CD4-positive, alpha-beta T cell treated with Interleukin-10 for 1 hour (primary cell): ENCODE results near the gene DDX19B.
A peak's percentile ranks its signal among the peaks of the same experiment; 100 is the strongest.
"Not testable (repeated sequence)": the region's sequence is repeated elsewhere in the genome, so short reads cannot be mapped to it uniquely, and the experiment has no call there.

ENCODE experiments used
- DNase-seq: peaks from one replicate; pipeline ENCODE4 v3.0.0-alpha.2; 2020

The DDX19B gene

DNA sequence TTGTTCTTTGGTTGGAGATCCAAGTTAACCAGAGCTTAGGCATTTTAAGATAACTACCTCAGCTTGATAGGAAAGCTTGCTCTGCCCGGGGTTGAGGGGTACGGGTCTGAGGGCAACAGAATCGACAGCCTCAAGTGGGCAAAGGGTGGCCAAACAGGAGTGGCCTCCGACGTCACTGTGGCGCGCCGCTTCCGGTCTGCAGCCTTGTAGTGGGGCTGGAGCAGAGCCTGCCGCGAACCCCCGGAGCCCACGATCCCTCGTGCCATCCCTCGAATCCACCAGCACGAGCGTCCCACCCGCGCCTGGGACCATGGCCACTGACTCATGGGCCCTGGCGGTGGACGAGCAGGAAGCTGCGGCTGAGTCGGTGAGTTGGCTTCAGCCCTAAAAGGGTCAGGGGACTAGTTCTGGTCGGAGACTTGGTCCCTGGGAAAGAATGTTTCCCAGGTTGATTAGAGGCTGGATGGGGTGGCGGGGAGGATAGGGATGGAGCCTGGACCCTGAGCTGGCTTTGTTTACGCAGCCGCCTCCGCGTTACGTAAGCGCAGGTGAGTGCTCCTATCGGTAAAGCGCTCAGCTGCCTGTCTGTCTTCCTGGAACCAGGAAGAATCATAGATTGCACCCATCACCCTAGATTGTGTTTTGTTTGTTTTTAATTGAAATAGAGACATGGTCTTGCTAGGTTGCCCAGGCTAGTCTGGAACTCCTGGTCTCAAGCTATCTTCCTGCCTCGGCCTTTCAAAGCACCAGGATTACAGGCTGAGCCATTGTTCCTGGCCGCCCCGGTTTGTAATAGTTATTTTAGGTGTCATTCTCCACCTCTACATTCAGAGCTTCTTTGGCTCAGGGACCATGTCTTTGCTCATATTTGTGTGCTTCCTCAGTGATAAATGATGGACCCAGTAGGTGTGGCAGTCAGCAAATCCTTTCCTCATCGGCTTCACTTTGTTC, at the start of gene DDX19B:
Gene DDX19B, plus strand, starts transcription at position 199 of the 951 bp plus-strand sequence. Its CDS starts 112 bp downstream, at position 311.
- peak; percentile 66 for DNase-seq

DNA sequence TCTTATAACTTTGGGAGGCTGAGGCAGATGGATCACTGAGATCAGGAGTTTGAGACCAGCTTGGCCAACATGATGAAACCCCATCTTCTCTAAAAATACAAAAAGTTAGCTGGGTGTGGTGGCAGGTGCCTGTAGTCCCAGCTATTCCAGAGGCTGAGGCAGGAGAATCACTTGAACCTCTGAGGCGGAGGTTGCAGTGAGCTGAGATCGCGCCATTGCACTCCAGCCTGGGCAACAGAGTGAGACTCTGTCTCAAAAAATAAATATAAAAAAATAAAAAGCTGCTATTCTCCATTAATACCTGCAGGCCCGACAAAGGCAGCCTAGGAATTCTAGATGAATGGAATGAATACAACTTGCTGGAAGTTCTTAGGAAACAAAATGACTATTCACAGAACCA, 49.3 kb upstream of the DDX19B start:
- DNase-seq, result not testable (repeated sequence)

DNA sequence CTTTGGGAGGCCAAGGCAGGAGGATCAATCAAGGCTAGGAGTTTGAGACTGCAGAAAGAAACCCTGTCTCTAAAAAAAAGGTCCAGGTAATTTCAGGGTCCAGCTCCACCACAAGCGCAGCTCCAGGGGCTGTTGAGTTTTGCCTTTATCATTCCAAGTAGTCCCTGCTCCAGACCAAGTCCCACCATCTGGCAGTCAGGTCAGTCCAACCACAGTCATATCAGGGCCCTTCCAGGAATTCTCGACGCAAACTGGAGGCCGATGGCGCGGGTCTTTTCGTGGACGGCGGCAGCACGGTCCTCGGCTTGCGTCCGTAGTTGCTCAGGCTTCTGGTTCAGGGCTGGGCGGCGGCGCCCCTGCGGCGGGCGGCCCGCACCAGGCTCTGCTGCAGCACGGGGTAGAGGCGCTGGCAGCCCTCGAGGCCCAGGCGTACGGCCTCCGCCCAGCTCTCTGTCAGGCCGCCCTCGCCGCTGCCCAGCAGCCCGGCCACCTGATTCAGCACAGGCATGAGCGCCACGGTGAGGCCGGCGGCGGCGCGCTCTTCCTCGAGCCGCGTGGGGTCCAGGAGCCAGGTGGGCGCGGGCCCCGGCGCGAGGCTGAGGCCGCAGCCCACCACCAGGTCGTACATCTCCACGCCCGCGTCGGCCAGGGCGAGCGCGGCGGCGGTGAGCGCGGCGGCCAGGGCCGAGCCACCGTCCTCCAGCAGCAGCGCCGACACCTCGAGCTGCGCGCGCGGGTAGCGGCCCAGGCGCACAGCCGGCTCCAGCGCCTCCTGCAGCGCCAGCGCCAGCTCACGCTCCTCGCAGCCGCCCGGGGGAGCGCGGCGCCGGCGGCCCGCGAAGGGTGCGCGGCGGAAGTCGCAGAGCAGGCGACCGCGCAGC, 48.0 kb upstream of the DDX19B start:
- no peak for DNase-seq

DNA sequence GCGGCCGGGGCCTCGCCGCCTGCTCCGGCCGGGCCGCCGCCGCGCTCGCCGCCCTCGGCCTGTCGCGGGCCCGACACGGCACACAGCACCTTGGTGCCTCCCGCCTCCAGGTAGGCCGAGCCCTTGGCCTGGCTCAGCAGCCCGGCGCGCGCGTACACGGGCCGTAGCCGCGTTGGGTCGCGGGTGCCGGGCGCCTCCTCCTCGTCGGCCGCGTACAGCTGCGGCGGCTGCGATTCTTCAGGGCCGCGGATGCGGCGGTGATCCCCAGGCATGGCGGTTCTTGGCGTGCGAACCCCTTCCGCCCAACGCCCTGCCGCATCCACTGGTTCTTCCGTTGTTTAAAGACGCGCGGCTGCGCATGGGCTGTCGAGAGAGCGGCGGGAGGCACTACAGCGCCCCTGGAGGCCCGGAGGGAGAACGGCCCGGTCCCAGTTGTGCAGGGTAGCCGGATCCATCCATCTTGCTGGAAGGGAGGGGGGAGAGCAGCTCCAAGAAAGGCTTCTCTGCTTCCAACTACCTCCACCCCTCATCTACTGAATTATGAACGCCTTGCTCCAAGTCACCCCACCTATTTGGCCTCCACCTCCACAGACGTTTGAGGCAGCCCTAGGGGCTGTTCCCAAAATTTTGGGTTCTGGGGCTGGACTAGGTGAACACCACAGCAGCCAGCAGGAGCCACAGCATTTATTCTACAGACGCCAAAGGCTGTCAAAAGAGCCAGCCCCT, 47.2 kb upstream of the DDX19B start, which contains the start of gene EXOSC6:
Gene EXOSC6, minus strand, starts transcription at position 312 of the 726 bp plus-strand sequence. Its CDS starts 40 bp downstream, at position 272.
- DNase-seq, result peak; percentile 93

DNA sequence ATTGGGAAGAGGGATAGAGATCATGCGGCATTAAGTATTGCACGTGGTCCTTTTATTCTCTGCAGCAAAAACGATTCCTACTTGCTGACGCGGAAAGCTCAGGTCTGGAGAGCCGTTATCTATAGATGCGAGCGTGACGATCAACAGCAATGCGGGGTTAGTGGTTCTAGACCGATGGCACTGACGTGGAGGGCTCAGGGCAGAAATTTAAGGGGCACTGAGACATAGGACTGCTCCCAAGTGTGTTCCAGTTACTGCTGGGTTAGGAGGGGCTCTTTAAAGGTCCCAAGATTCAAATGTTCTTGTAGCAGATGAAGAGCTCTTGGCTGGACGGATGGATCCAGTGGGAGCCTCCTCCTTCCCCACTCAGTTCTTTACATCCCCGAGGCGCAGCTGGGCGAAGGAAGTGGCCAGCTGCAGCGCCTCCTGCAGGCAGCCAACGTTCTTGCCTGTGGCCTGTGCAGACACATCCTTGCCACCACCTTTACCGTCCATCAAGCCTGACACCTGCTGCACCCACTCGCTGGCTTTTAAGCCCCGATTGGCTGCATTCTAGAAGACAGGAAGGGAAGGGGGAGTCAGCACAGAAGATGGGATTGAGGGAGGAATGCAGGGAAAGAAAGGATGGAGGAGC, 46.5 kb upstream of the DDX19B start:
- DNase-seq, result no peak

DNA sequence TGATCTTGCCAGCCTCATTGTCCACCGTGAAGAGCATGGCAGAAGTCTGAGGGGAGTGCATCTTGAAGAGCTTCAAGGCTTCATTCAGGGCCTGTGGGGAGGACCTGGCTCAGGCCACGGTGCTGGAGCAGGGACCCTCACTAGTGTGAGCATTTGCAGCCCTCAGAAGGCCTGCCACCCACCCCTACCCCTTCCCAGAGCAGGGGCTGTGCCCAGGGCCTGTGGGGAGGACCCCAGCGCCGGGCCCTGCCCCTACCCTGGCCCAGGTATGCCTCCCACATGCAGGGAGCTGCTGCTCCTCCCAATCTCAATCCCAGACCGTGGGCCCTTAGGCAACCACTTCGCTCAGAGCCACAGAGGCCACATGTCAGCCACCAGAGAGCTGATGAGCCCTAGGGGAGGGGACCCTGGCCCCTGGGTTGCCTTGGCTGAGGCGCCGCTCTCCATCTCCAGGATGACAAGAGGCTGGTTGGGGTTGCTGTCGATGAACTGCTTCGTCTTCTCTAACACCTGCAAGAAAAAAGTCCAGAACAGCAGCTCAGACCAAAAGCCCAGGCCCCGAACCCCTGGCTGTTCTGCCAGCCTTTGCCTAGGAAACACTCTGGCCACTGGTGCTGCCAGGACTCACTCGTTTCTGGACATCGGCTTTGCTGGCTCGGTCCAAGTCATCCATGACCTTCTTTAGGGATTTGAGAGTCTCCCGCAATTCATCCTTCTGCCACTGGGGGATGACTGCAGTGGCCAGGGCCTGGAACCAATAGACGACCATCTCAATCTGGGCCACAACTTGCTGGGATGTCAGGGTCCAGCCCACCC, 45.5 kb upstream of the DDX19B start:
- peak; percentile 49 for DNase-seq

DNA sequence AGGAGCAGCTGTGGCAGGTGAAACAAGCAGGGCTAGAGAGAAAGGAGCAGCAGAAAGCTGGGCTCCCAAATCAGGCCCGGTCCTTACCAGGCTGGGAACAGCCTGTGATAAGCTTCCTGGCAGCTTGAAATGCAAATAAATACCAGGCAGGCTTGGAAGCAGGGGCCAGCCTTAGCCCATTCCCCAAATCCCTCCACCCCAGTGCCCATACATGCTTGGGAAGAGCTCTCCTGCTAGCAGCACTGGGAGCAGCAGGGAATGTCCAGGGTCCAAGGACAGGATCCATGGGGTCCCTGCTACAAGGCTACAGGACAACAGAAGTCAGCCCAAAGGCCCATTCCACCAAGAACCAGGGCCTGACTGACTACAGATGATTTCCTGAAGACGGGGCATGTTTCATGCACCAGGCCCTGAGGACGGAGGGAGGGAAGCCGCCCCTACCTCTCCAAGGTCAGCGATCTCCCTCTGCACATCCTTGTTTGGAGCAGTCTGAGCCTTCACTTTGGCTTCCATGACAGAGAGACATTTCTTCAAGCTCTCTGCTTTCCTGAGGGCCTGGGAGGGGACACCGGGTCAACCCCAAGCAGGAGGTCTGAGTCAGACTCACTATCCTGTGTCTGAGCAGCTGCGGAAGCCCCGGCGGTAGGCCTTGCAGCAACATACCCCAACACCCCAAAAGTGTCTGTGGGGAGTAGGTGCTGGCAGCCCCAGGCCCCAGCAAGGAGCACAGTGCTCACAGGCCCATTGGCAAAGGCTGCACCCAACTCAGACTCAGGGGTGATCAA, 44.6 kb upstream of the DDX19B start:
- no peak for DNase-seq

DNA sequence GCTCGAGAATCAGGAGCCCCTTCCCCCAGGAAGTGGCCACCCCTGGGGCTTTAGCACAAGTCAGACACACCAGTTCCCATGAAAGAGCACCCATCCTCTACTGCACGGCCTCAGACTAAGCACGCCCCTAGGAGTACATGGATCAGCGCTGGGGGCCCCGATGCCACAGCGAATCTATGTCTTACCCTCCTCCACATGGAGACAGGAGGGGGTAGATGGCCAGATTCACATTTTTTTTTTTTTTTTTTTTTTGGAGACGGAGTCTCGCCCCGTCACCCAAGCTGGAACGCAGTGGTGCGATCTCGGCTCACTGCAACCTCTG, 44.1 kb upstream of the DDX19B start:
- DNase-seq, result no peak

DNA sequence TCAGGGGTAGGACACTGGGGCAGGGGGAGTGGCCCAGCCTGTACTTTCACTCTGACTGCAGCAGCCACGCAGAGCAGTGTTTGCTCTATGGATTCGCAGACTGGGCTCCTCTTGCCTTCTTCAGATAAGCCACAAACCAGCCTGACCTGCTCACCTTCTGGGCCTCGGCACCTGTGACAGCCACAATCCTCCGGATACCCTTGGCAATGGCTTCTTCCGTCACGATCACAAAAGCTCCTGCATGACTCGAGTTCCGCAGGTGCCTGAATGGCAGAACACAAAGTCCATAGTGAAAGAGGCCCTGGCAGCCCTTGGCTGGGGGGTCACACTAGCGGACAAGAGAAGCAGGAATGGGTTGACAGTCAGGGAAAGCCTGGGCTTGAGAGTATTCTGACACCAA, 43.4 kb upstream of the DDX19B start:
- no peak for DNase-seq

DNA sequence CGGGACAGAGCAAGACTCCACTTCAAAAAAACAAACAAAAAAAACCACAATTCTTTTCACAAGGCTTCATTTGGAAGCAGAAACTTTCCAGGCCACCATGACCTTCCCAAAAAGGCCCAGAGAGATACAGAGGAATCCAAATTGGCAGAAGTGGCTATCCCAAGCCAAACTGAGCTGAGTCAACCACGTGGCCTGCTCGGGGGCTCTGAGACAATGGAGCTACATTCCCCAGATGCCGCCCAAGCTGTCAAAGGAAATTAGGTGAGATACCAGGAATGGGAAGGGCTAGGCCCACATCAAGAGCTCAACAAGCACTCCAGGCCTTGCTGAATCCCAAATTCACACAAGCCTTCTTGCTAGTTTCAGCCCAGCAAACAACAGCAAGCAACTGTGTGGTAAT, 41.6 kb upstream of the DDX19B start:
- no peak for DNase-seq

DNA sequence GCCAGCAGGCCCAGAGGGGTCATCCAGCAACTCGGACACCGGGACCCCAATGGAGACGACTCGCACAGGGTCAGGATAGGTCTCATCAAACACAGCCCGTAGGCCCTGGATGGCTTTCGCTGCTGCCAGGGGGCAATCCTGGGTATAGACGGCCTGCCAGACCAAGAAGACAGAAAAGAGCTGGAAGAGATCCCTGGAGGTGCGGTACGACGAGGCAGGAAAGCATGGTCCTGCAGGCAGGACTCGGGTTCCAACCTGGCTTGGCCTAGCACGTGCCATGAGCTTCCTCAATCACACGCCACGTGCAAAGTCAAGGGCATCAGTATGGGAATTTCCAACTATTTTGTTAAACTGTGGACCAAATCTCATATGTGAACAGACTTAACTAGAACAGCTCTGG, 40.9 kb upstream of the DDX19B start:
- no peak for DNase-seq

DNA sequence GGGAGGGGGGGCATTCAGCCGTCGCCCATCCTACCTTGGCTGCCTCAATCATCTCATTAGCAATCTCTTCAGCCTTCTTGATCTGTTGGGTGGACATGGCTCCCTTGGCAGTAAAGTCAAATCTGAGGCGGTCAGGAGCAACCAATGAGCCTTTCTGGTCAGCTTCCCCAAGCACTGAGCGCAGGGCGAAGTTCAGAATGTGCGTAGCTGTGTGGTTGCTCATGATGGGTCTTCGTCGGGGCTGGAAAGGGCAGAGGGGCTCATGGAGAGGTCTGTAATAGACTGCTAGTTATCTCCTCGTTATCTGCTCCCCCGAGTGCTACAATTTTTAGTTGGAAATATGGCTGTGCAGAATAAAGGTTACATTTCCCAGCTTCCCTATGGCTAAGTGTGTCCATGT, 40.0 kb upstream of the DDX19B start:
- DNase-seq, result no peak

DNA sequence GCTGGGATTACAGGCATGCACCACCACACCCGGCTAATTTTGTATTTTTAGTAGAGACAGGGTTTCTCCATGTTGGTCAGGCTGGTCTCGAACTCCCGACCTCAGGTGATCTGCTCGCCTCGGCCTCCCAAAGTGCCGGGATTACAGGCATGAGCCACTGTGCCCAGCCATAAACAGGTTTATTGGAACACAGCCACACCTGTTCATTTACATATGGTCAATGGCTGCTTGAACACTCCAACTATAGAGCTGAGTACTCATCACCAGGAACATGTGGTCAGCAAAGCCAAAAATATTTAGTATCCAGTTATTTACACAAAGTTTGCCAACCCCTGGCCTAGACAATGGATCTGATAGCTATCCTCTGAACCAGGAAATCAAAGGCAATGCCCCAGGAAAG, 39.1 kb upstream of the DDX19B start:
- not testable (repeated sequence) for DNase-seq

DNA sequence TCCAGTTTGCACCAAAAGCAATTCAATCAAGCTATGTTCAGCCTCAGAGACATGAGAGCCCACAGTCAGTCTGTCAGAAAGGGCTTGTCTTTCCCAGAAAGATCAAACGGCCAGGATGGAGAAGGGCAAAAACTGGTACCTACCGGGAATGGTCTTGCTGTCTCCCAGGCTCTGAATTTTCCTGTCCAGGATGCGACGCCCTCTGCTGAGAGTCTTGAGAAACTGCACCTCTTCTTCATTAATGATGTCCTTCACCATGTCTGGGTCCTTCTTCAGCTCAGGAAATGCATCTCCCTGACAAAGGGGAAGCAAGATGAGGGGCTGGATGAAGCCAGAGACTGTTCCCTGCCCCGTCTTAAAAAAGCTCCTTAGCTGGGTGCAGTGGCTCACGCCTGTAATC, 31.5 kb upstream of the DDX19B start:
- peak; percentile 39 for DNase-seq

DNA sequence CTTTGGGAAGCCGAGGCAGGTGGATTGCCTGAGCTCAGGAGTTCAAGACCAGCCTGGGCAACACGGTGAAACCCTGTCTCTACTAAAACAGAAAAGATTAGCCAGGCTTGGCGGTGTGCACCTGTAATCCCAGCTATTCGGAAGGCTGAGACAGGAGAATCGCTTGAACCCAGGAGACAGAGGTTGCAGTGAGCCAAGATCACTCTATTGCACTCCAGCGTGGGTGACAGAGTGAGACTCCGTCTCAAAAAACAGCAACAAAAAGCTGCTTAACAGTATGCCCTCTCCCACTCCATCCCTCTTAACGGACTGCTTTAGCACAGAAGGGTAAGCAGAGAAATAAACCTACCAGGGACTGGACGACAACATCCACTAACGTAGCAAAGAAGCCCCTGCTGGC, 31.1 kb upstream of the DDX19B start:
- not testable (repeated sequence) for DNase-seq

DNA sequence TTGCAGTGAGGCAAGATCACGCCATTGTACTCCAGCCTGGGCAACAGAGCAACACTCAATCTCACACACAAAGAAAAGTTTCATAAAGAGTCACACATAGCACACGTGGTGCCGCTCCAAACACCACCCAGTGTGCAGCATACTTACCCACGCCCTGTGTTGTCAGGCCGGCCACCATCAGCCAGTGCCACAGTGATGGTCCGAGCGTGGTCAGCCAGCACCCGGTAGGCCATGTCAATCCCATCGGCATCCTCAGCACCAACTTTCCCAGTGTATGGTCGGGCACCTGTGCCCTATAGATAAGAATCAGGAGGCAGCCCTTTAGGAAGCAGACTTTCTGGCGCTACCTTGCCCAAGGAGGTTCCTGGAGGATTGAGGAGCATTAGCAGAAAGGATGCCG, 29.5 kb upstream of the DDX19B start:
- DNase-seq, result no peak

DNA sequence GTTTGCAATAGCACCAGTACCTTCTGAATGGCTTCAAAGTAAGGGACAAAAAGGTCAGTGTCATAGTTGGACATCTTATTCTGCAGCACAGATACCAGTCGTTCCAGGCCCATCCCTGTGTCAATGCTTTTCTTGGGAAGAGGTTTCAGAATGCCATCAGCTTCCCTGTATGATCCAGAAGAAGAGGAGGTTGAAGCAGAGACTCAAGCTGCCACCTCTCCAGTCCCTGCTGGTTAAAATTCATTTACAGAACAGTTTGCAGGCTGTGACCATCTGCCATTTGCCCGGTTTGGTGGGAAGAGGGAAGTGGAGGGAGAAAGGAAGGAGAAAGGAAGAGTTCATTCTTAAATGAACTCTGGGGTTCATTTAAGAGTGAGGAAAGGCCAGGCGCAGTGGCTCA, 28.8 kb upstream of the DDX19B start:
- DNase-seq, result no peak

DNA sequence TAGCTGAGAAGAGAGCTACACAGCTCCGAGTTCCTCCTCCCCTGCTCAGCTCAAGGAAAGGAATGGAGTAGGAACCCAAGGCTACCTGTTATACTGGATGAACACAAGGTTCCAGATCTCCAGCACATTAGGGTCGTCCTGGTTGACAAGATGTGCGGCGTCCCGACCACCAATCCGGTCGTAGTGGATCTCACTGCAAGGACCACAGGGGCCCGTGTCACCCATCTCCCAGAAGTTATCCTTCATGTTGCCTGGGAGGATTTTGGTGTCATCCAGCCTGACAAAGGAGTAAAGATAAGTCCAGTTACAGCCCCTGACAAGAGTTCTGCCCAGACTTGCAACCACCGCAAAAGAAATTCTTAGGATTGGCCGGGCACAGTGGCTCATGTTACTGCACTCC, 27.3 kb upstream of the DDX19B start:
- no peak for DNase-seq

DNA sequence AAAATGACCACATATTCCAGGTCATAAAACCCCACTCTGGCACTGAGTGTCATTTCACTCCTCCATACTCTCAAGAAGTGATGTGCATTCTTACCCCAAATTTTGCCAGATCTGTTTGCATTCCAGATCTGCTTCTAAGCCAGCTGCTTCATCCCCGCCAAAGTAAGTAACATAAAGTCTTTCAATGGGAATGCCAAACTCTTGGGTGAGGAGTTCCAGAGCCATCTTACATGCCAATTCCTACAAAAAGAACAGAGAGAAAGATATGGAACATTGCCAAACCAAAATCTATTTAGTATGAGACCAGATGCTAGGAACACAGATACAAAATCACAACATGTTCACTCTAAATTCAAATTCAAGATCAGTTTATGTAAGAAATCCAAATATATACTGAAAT, 22.6 kb upstream of the DDX19B start:
- DNase-seq, result no peak

DNA sequence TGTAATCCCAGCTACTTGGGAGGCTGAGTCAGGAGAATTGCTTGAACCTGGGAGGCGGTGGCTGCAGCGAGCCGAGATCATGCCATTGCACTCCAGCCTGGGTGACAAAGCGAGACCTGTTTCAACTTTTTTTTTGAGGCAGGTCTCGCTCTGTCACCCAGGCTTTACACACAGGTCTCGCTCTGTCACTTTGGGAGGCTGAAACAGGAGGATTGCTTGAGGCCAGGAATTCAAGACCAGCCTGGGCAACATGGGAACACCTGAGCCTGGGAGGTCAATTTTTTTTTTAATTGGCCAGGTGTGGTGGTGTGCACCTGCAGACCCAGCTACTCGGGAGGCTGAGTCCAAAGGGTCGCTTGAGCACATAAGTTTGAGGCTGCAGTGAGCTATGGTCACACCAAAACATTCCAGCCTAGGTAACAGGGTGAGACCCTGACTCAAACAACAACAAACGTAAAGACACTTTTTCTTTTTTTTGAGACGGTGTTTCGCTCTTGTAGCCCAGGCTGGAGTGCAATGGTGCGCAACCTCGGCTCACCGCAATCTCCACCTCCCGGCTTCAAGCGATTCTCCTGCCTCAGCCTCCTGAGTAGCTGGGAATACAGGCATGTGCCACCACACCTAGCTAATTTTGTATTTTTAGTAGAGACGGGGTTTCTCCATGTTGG, 11.5 kb upstream of the DDX19B start:
- not testable (repeated sequence) for DNase-seq
